Measurements from ENCODE around the gene PPM1H.

Gene PPM1H

DNA sequence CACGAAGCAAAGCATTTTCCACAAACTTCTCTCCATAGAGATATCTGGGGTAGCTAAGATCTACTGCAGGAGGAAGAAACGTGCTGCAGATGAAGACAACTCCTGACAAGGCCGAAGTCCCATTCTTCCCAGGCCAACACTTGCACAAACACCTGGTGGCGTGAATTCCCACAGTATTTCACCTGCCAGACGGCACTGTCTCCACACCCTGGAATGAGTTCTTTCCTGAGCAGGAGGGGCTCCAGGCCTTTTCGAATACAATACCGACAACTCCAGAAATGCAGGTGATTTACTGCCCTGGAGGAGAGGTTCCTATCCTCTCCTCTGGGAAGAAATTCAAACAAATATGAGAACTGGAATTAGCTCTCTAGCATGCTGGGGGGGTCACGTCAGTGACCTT lies 288.4 kb downstream of the PPM1H start:
- DNase-seq = no peak

DNA sequence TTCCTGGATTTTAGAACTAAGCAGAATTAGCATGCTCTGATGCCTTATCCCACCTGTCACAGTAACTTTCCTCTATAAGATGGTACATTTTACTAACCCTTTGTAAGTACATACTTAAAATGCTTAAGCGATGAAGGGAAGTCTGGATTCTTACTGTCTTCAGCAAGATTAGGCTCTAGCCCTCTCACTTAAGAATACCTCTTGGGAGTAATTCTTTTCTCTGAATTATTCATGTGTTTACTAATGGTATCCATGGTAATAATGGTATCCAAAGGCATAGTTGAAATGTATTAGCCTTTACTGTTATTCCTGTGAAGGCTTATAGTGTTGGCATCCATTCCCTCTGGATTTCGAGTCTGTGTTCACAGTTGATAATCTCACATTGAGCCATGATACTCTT lies 291.5 kb downstream of the PPM1H start:
- DNase-seq = no peak

DNA sequence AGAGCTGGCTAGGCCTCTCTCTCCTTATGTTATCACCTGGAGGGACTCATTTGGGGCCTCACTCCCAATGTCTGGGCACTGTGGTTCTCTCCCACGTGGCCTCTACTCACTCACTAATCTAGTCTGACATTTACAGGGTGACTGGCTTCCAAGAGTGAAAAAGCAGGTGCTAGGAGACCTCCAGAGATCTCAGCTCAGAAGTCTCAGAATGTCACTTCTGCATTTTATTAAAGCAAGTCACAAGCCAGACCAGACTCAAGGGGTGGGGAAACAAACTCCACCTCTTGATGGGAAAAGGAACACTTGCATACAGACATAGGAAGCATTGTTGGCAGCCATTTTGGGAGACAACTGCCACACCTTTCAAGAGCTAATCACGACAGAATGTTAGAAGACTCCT lies 292.5 kb downstream of the PPM1H start:
- DNase-seq = no peak

DNA sequence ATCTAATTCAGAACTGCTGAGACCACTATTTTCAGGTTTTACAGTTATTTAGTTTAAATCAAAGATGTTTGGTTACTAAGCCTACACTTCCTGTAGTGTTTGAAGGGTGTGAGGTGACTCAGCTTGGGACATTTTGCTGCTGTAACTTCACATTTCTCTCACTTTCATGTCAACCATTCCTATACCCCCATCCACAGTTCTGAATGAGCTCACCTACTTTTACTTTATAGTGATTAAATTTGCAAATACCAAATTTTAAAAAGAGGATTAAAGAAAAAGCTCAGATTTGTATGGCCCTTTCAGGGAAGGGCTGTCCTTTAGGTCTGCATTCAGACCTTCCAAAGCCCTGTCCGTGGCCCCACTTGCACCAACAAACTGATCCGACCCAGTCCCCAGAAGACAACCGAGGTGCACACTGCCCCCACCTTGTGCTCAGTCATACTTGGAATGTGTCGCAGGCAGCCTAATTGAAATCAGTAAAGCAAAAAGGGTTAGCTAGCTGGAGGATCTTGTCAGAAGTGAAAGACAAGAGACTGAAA lies 294.0 kb downstream of the PPM1H start:
- DNase-seq = no peak

DNA sequence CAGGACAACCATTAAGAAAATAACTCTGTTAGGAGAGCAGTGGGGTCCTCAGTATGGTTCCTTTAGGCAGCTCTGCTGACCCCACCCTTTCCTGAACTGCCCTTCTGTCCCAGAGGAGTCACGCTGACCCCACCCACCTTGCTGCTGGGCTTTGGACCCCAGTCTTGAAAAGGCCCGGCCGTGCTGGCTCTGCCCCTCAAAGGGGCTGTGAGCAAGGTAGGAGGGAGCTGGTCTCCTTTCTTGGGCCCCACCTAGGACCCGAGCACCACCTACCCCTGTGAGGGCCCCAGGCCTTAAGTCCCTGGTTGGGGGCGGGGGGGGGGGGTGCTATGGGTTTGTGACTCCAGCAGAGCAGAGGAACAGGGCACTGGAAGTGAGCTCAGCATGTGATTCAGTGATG lies 297.3 kb downstream of the PPM1H start:
- no peak for DNase-seq

DNA sequence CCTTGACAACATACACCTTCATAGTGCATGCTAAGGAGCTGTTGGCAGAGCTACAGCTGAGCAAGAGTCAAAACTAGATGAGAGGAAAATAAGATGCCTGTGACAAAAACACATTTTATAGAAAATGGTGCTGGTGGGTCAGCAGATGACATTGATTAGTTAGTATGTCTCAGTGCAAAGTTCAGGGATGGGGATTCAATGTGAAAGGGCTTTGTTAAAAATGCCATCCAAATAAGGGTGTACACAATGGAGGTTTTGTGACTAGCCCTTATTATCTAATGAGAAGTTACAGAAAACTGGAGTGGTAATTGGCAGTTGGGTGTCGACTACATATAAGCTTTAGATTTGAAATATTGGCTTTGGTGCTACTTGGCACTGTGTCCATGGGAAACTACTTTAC lies 299.3 kb downstream of the PPM1H start:
- no peak for DNase-seq

DNA sequence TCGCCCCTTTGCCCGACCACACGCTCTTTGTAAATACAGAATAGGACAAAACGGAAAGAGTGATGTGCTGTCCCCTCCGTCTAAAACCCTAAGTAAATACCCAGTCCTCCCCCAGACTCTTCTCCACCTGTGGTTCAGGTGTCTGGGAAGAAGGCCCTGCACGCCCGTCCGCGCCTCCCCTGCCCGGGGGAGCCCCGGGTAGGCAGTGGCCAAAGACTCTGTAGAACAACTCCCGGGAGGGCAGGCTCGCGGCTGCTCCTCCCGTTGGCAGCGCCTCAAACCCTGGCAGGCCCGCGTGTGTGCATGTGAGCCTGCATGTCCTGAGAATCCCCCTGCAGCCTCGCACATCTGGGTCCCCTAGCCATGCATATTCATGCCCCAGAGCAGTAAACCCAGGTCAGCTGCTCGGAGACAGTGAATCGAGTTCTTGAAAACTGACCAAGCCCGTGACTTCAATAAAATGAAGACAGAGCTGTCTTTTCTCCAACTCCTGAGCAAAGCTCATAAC lies 302.5 kb downstream of the PPM1H start:
- no peak for DNase-seq

DNA sequence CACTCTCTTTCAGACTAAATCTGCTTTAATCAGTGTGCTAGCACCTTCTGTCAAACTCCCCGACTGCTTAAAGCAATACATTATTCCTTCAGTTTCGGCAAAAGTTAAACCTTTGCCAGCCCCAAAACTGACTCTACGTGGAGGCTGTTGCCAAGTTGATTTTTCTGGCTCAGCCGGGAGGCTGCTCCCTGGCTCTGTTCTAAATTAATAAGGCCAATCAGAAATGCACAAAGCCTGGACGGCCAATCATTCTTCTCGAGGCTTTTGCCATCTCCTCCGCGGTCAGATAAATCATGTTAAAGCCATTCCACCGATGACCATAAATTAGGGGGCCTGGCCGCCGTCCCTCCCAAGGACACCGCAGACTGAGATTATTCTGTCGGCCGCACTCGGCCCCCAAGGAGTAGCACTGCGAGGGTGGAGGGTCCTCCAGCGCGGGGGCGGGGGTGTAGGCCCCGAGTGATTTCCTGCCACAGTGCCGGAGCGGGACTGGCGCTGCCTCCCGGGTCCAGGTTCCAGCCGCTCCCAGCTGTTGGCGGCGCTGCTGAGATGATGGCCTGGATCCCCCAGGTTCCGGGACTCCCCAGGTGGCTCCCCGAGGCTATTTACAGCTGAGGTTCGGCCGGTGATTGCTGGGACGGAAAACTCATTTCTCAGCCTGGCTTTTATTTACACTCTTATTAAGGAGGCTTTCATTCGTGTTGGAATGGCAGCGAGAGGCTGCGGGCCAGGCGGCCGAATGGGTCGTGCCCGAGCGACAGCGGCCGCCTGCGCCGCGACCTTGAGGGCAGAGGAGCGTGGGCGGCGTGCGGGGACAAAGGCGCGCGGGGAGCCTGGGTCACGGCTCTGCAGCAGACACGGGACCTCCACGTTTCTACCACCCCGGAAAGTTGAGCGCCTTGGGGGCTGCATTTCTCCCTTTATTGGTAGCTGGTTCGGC lies 303.2 kb downstream of the PPM1H start:
- DNase-seq = peak; percentile 88

DNA sequence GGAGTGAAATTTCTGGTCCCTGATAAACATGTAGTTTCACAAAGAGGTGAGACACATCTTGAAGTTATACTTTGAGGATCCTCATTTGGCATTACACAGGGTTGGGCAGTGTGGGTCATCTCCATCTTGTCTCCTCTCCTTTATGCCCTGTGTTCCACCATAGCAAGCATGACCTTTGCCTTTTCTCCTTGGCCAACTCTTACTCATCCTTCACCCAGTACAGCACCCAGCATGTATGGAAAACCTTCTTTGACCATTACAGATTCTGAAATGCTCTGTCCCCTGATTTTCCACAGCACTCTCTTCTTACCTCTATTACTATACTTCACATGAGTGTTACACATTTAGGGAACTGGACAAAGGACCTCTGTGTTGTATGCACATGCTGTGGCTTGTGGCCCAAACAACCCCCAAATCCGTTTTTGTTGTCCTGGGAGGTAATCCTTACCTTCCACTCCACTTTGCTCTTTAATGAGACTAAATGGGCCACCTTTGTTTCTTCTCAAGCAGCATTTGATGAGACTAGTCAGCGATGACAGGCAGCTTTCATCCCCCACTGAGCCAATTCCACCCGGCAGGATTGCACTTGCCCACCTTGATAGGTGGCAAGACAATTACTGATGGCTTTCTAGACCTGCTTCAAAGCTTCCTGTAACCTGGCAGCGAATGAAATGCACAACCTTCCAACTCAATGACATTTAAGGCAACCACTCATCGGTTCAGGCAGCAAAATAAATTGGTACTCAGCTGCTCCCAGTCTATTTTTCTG lies 304.8 kb downstream of the PPM1H start:
- DNase-seq = no peak

DNA sequence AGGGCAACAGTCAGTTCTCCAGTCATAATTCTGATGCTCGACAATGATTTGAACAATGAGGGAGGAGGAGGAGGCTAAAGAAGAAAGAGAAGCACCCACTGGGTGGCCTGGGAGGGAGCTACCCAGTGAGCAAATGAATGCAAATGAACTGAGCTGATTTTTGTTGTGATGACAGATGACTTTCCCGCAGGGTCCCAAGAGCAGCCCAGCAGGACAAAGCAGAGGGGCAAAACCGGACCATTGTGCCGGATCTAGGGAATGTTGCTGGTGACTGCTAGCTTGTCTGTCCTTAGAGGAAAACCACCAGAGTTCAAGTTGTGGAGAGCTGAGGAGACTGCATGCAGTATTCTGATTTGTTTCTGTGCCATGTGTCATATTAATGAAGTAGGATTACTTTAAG lies 305.5 kb downstream of the PPM1H start:
- DNase-seq = no peak

DNA sequence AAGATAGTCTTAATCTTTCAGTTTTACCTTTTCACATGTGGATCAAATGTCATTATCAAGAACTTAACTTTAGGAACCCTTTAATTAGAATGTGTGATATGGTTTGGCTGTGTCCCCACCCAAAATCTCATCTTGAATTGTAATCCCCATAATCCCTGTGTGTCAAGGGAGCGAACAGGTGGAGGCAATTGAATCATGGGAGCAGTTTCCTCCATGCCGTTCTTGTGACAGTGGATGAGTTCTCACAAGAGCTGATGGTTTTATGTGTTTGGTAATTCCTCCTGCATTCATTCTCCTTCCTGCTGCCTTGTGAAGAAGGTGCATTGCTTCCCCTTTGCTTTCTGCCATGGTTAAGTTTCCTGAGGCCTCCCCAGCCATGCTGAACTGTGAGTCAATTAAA lies 307.8 kb downstream of the PPM1H start:
- DNase-seq = no peak

DNA sequence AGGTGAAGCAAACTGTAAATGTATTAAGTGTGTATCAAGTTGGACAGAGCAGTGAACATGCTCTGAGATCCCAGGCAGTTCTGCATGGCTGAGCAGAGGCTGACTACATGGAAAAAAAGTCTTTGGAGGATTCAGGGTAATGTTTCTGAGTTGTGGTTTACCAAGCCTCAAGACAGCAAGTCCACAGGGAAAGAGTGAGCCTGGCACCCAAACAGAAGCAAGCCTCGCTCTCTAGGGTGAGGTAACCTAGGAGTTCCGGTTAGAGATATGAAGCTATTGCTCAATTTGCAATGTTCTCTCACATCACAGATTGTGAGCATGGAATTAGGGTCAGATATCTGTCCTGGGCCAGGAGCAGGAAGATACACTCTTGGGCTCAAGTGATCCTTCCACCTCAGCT lies 309.7 kb downstream of the PPM1H start:
- no peak for DNase-seq

DNA sequence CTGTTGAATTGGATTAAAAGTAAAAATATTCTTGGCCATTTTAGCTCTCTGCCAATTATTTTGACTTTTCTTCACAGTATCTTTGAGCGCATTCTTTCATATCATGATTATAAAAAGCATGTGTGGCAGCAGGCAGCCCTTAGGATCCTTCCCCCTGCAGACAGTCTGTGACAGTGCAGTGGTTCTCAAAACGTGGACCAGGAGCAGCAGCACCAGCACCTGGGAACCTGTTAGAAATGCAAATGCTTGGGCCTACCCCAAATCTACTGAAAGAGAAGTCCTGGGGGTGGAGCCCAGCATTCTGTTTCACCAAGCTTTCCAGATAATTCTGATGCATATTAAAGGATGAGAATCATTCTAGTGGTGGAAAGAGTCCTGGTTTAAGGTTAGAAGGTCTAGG lies 312.8 kb downstream of the PPM1H start:
- no peak for DNase-seq

DNA sequence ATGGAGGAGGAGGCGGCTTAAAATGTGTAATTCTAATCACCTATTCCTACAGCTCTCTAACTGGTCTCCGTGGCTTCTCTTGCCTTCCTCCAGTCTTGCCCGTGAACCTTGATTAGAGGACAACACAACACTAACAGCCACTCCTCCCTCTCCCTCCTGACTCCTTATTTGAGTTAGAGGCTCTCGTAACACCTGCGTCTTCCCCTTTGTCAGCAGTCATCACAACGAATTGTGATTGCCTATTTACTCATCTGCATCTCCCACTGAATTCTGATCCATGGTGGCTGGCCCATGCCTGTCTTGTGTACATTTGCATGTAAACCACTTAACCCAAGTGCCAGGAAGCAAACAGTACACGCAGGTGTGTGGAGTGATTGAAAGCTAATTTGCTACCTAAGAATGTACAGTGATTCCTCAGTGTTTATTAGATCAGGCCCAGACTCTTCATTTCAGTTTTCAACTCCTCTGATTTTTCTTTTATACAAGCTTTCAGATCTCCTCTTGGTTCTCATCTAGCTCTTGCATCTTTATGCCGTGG lies 313.8 kb downstream of the PPM1H start:
- DNase-seq = no peak

DNA sequence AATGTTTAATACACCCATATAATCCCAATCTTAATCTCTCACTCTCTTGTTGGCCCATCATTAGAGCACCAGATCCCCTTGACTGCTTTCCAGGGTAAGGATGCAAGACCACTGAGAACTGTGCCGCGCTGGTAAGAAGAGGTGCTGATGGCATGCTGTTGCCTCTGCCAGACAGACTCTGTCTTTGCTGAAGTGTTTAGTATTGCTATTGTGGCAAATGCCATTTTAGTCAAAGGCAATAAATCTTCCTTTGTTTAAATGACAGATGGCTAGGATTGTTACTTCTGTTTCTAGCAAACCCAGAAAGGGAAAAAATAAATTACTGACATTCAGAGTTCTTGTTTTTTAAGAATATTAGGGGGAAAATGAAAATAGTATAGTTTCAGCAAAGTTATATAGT lies 316.0 kb downstream of the PPM1H start:
- no peak for DNase-seq

DNA sequence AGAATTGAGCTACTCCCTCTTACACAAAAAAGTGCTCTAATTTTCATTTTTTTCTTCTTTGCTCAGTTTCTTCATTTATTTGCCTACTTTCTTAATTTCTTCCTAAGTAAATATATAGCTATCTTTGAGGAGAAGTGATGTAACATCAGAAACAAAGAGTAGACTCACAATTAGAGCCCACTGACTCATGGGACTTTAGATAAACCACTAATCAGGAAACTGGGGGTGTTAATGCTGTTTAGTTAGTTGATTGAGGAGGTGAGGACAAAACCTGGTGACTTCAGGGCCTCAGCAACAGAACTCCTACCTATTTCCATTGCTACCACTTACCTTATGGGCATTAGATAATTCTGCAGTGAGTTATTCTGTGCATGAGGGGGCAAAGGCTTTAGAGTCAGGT lies 316.6 kb downstream of the PPM1H start:
- DNase-seq = no peak

DNA sequence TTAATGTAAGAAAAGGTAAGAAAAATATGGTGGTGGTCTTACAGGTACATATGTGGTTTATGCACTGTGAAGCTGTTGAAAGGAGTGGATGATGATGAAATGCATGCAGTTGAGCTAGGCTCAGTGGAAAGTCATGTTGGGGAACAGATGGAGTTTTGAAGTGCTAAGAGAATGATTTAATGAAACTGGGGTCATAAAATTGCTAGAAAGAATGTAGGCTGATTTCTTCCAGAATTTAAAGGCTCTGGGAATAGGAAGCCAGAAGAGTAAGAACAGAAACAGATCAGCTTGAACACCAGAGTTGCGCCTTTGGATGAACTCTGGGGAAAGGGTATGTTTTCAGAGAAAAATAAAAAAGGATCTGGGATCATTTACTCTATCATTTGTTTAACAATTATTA lies 321.9 kb downstream of the PPM1H start:
- no peak for DNase-seq

DNA sequence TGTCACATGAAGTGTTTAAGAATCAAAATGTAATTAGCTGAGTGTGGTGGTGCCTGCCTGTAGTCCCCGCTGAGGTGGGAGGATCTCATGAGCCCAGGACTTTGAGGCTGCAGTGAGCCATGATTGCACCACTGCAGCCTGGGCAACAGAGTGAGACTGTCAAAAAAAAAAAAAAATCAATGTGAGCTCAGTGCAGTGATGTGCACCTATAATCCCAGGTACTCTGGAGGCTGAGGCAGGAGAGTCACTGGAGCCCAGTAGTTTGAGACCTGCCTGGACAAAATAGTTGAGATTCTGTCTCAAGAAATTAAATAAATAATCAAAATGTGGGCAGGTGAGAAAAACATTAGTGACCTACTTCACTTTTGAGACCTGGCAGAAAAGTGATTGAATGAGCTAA lies 328.3 kb downstream of the PPM1H start:
- DNase-seq = no peak

DNA sequence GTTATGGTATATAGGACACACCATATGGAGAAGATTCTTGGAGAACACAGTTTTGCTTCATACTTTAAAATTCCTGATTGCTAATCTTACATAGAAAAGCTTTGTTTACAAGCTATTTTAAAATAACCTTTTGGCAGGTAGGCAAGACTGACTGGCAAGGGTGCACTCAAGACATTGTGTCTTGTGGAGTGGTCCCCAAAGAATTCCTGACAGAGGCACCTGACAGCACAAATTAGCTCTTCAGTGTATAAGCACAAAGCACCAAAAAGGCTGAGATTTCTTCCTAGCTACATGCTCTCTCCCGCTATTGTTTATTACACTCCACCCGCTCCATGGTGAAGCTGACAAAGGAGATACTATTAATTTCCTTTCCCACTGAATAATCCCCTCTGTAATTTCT lies 329.0 kb downstream of the PPM1H start:
- no peak for DNase-seq

DNA sequence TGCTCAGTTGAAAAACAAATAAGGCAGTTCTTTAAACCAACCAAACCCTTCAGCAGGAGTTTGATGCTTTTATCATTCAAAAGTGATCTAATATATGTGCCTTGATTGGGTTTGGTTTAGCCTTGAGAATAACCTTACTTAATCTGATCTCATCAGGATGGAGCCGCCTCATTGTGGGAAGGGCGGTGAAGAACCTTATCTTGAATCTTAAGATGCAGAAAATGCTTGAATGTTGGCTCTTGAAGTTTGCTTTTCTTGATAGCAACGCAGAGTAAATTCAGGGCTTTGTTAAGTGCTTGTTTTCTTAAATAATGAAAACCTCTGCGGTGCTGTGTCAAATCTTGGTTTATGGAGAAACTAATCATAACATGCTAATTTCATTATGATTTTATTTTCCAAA lies 330.1 kb downstream of the PPM1H start:
- DNase-seq = no peak

DNA sequence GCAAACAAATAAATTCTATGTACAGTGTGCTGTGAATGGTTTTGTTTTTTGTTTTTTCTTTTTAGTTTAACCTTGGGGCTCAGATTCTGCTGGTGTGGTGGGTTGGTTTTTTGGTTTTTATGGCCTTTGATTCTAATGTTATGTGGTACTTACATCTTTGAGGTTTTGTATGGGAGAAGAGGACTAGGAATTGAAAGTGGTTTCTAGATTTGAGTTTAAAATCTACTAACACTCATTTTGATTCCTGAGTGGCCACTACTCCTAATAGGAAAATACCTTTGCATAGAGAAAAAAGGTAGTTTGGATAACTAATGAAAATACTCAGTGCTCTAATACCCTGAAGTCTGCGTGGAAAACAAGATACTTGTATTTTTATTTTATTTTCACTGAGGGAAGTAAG lies 330.6 kb downstream of the PPM1H start:
- DNase-seq = no peak

DNA sequence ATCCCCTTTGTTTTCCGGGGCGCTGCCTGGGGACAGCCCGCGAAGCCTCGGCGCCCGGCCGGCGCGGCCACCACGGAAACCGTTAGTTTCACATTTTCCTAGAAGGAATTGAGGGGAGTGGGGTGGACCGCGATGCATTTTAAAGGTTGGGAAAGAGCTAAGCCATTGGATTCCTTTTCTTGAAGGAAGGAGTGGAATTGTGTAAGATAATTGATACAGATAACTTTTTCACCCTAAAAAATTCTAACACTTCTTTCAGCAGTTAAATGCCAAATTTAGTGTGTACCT lies 331.2 kb downstream of the PPM1H start:
- no peak for DNase-seq

Data from right kidney (tissue), 1 donor.